Ovary (tissue), 10 donors: ENCODE results near the gene WDR75. TPM values are rescaled to one million over a fixed set of nuclear protein-coding genes. Genes with fewer than 3 reads are reported as not detected.

Source experiments
- DNase-seq, 5 donors: peaks; one replicate each; pipeline ENCODE4 v3.0.0-alpha.2; 2019 to 2020
- H3K27ac ChIP-seq, 2 donors: fragments of 200-600 bp; one replicate each; pipeline versions ENCODE4 v1.5.1 to v1.8.0; 2019 to 2022
- H3K27me3 ChIP-seq: fragments of 200-600 bp; one replicate; pipeline ENCODE4 v1.8.0; 2022
- H3K36me3 ChIP-seq: fragments of 200-600 bp; sonication (generic); one replicate; pipeline ENCODE4 v1.5.1; 2019
- H3K4me1 ChIP-seq: one replicate; pipeline ENCODE4 v1.8.1; 2013; ENCODE audit warnings: mild to moderate bottlenecking, moderate library complexity; ENCODE audit not compliant: insufficient read depth
- H3K4me3 ChIP-seq: fragments of 200-600 bp; sonication (generic); one replicate; pipeline ENCODE4 v1.5.1; 2017
- H3K9me3 ChIP-seq, 2 donors: fragments of 200-600 bp in 1 of 2; sonication (generic) in 1 of 2; one replicate each; pipeline versions ENCODE4 v1.5.1 to v1.8.1; 2013 to 2019; ENCODE audit warnings: mild to moderate bottlenecking in 1 of 2, moderate library complexity in 1 of 2
- CTCF ChIP-seq, 3 donors: fragments of 450-650 bp in 2 of 3; fragments of 200-600 bp in 1 of 3; IDR thresholded peaks; one replicate each; pipeline versions ENCODE4 v1.5.1 to v1.8.0; 2016 to 2022; ENCODE audit warnings: antibody characterized with exemption in 3 of 3, mild to moderate bottlenecking in 1 of 3
- EP300 ChIP-seq: sonication (generic); formaldehyde crosslinking; IDR thresholded peaks from one replicate; pipeline ENCODE4 v1.6.1; 2017; ENCODE audit warnings: antibody characterized with exemption
- POLR2A ChIP-seq: fragments of 450-650 bp; IDR thresholded peaks from one replicate; pipeline ENCODE4 v1.6.1; 2017; ENCODE audit warnings: antibody characterized with exemption, mild to moderate bottlenecking, moderate library complexity
- WGBS, 3 donors: extraction: QIAGEN DNeasy Blood & Tissue Kit in 1 of 3; methylation state at CpG; one replicate each; pipeline versions ENCODE4 v1.1.5 to v1.1.7; 2013 to 2017; 5-methylcytosine and 5-hydroxymethylcytosine counted together
- intact Hi-C, 4 donors: fragments of 100-400 bp; cut with DNase I; formaldehyde crosslinking; loops; one replicate each; pipeline versions ENCODE4 v1.11.0 to v1.15.1; 2022 to 2023
- long read RNA-seq, 3 donors: library from polyadenylated mRNA in 2 of 3; unstranded in 2 of 3; transcript quantifications; one replicate each; pipeline ENCODE4 v2.0.0 and lab custom pipeline, GENCODE V29; 2021 to 2026
- polyA plus RNA-seq, 2 donors: library from polyadenylated mRNA; stranded (reverse); fragments of 200-250 nt in 1 of 2; fragments of 350-450 nt in 1 of 2; fragmentation: Illumina TruSeq in 1 of 2; extraction: RNeasy Lipid Tissue Mini Kit (QIAGEN cat#74804) in 1 of 2; gene quantifications; one replicate each; pipeline ENCODE4 v1.2.3, GENCODE V29; 2013 to 2014
- total RNA-seq, 7 donors: library from RNA; depleted of rRNA in 2 of 7; stranded (reverse); fragments of >200 nt in 2 of 7; fragmentation: NEBNext Ultra II Directional in 3 of 7; extraction: Animal tissue kit (Norgen Biotek cat#: 25700) in 3 of 7; gene quantifications; one replicate each; pipeline versions ENCODE4 v1.1.0 to v1.2.4, GENCODE V29; 2016 to 2023
- donor health status: DM: no; HTN: no; CAD: no; lungs with moderate emphysema.
- donor health status: DM: no; HTN: no; CAD: no.
- donor health status: Bipolar disorder and iron deficiency.
- donor health status: DM: yes; HTN: yes; CAD: no.
- donor health status: DM: no; HTN: no; CAD: no.
- donor health status: DM: yes; HTN: yes; CAD: no.

Gene WDR75
- total RNA-seq (10 to 100 TPM; 30.4 to 41.3 (median 34.2) TPM), polyA plus RNA-seq (10 to 100 TPM; 22.8 to 34.2 TPM)
- long read RNA-seq, donor 1, transcript WDR75-201 (21 exons, 2,701 nt): major isoform, 26 of 46 reads
- long read RNA-seq, donor 1, partial matches to known transcripts: 13 of 46 reads
- long read RNA-seq, donor 1, other reads (novel, unspliced or antisense): 7 of 46 reads
- long read RNA-seq, donor 2, full-length matches to known transcripts: 20 of 33 reads
- long read RNA-seq, donor 2, partial matches to known transcripts: 13 of 33 reads
- long read RNA-seq, donor 2, other reads (novel, unspliced or antisense): 0 of 33 reads
- long read RNA-seq, donor 3, transcript WDR75-201 (21 exons, 2,701 nt): major isoform, 18 of 23 reads
- long read RNA-seq, donor 3, partial matches to known transcripts: 3 of 23 reads
- long read RNA-seq, donor 3, other reads (novel, unspliced or antisense): 2 of 23 reads

DNA sequence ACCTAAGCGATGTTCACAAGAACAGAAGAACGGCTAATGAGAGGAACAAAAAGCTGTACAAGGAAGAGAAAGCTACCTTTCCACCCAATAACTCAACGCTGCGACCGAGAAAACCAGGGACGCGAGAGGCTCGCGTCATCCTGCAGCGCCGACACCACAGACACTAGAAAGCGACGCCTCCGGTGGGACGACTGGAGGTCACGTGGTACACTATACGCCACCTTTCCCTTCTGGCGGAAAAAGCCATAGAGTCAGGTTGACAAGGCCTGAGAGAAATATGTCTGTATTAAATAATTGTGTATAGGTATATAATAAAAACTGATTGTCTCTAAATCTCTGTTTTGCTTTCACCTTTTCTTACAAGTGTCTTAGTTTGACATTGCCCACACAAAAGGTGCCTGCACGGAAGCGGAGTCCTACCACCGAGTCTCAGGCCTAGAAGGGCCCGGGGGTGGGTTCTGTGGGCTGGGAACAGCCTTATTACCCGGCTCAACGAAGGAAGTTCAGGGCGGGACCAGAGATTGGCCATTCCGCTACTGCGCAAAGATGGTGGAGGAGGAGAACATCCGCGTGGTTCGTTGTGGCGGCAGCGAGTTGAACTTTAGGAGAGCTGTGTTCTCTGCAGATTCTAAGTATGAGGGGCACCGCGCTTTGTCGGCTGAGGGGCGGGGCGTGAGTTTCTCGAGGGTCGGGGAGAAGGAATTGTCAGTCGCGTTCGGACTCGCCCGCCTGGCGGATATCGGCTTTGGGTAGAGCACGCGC, at the start of gene WDR75:
WDR75 (plus strand) TSS at position 528 of the 762 bp plus-strand sequence; CDS start at position 547, 19 bp downstream.
- H3K27ac ChIP-seq: peak within 1 kb of the TSS; percentile 56 to 91
- 0% methylated on average over 48 of the region's 48 CpGs for WGBS, 3 donors
- TF ChIP-seq POLR2A (peak; percentile 78), EP300 (no peak), CTCF (IDR thresholded peaks at IDR 0.05) (peak in 2 of 3 donors; percentile 28 to 31)
- H3K36me3 ChIP-seq: no peaks in the 10 kb centered on the region
- H3K27me3 ChIP-seq: no peaks in the 10 kb centered on the region
- peak within 1 kb of the TSS; percentile 80 for H3K4me3 ChIP-seq
- intact Hi-C loops: no loop called here
- H3K4me1 ChIP-seq: peaks cover 9% of the 10 kb centered on the region
- DNase-seq: peak; percentile 91 to 93 (median 92)
- no peaks in the 10 kb centered on the region for H3K9me3 ChIP-seq

DNA sequence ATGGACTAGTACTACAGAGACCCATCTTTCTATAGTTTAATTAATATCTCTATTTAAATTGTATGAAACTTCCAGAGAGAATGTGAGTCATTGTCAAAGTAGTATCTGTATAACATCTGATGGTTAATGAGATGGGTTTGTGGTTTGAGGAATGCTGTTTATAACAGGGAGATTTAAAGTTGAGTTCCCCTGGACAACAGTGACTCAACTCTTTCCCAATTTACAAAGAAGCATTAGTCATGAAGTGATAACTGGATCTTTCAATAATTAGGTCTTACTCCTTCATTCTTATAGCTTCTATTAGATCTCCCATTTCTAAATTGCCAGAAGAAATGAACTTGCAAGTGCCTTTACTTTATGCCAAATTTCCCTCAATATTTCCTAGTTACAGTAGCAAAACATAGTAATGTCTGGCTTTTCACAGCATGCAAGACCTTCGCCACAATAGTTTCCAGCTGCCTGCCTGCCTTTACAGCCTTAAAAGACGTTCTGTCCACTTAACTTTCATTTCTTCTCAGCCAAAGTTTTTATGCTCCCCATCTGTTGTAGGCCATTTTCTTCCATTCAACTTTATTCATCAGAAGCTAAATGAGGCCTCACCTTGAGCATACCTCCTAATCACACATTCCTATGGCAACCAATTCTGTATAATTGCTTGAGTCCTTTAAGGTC, 47.7 kb upstream of the WDR75 start:
- H3K36me3 ChIP-seq: no peaks in the 10 kb centered on the region
- peaks cover 2% of the 10 kb centered on the region for H3K4me1 ChIP-seq
- no peak overlapping the region for H3K27ac ChIP-seq
- H3K4me3 ChIP-seq: no peak overlapping the region
- intact Hi-C loops: no loop called here
- no peak for DNase-seq
- H3K9me3 ChIP-seq: no peaks in the 10 kb centered on the region
- H3K27me3 ChIP-seq: no peaks in the 10 kb centered on the region
- 40 to 48% (median 48%) methylated on average over 2 of the region's 2 CpGs for WGBS, 3 donors
- TF ChIP-seq POLR2A (no peak), CTCF (IDR thresholded peaks at IDR 0.05) (no peak), EP300 (no peak)

- Histone ChIP-seq H3K27ac (no peak overlapping the region), H3K4me1 (peaks cover 2% of the 10 kb centered on the region), H3K27me3 (no peaks in the 10 kb centered on the region), H3K36me3 (no peaks in the 10 kb centered on the region), H3K9me3 (no peaks in the 10 kb centered on the region), H3K4me3 (no peak overlapping the region)
- DNase-seq: no peak
- intact Hi-C loops: no loop called here
- no peak for TF ChIP-seq EP300
- no peak for TF ChIP-seq CTCF (IDR thresholded peaks at IDR 0.05)
- TF ChIP-seq POLR2A: no peak
Measured at GRCh38 chr2:189394525-189394924, 46.7 kb upstream of the WDR75 start.

GRCh38 chr2:189402932-189403331, 38.3 kb upstream of the WDR75 start:
- Histone ChIP-seq H3K9me3 (no peaks in the 10 kb centered on the region), H3K27ac (no peak overlapping the region), H3K27me3 (no peaks in the 10 kb centered on the region), H3K4me3 (no peak overlapping the region), H3K36me3 (no peaks in the 10 kb centered on the region), H3K4me1 (no peaks in the 10 kb centered on the region)
- intact Hi-C loops: no loop called here
- TF ChIP-seq CTCF (IDR thresholded peaks at IDR 0.05) (no peak), POLR2A (no peak), EP300 (no peak)
- WGBS, 3 donors: 73 to 97% (median 77%) methylated on average over 5 of the region's 5 CpGs
- DNase-seq: no peak
